Colonic mucosa (tissue), 4 donors: ENCODE results near the gene SSC4D. TPM values are rescaled to one million over a fixed set of nuclear protein-coding genes. Genes with fewer than 3 reads are reported as not detected.
A peak's percentile ranks its signal among the peaks of the same experiment; 100 is the strongest.

ENCODE experiments used
- DNase-seq: peaks from one replicate; pipeline ENCODE4 v3.0.0-alpha.2; 2020
- H3K27ac ChIP-seq: fragments of 200-600 bp; one replicate; pipeline ENCODE4 v1.8.0; 2021
- H3K27me3 ChIP-seq: fragments of 200-600 bp; one replicate; pipeline ENCODE4 v1.8.0; 2021
- H3K36me3 ChIP-seq: fragments of 200-600 bp; one replicate; pipeline ENCODE4 v1.8.0; 2021
- H3K4me1 ChIP-seq: fragments of 200-600 bp; one replicate; pipeline ENCODE4 v1.8.0; 2021; ENCODE audit warnings: mild to moderate bottlenecking
- H3K4me3 ChIP-seq: fragments of 200-600 bp; one replicate; pipeline ENCODE4 v1.8.0; 2021
- H3K9ac ChIP-seq, 2 donors: one replicate each; pipeline ENCODE4 v1.7.0; 2013; ENCODE audit warnings: control low read depth in 2 of 2, low read depth in 2 of 2, low read length in 2 of 2
- H3K9me3 ChIP-seq: fragments of 200-600 bp; one replicate; pipeline ENCODE4 v1.8.0; 2021
- CTCF ChIP-seq: fragments of 200-600 bp; IDR thresholded peaks from one replicate; pipeline ENCODE4 v1.8.0; 2022; ENCODE audit warnings: antibody characterized with exemption, mild to moderate bottlenecking
- intact Hi-C: fragments of 100-400 bp; cut with DNase I; formaldehyde crosslinking; loops from one replicate; pipeline ENCODE4 v1.14.1; 2022
- total RNA-seq, 2 donors: library from RNA; stranded (reverse); fragmentation: NEBNext Ultra II Directional in 1 of 2; extraction: Animal tissue kit (Norgen Biotek cat#: 25700) in 1 of 2; gene quantifications; one replicate each; pipeline ENCODE4 v1.2.1, GENCODE V29; 2021
- donor health status: healthy.
- donor health status: DM: no; HTN: no; CAD: no.
- donor health status: DM: no; HTN: no; CAD: no.

Gene SSC4D
- total RNA-seq, 2 donors from 2014 or later = 0.42 to 0.45 TPM

- H3K9ac ChIP-seq = peak overlapping the region; percentile 61 to 76
- intact Hi-C loops = no loop called here
- H3K27ac ChIP-seq = peak overlapping the region; percentile 89
- no peaks in the 10 kb centered on the region for H3K4me1 ChIP-seq
- H3K9me3 ChIP-seq = no peaks in the 10 kb centered on the region
- TF ChIP-seq CTCF = no peak
- H3K27me3 ChIP-seq = no peaks in the 10 kb centered on the region
- H3K4me3 ChIP-seq = no peak overlapping the region
- no peak for DNase-seq
- H3K36me3 ChIP-seq = no peaks in the 10 kb centered on the region
These were observed 28.9 kb downstream of the SSC4D start for GRCh38 chr7:76380623-76380966.

- no peaks in the 10 kb centered on the region for H3K4me1 ChIP-seq
- DNase-seq = no peak
These were observed 32.1 kb downstream of the SSC4D start for GRCh38 chr7:76377186-76377918.

GRCh38 chr7:76375251-76375650 lies 34.2 kb downstream of the SSC4D start:
- no peak overlapping the region for H3K9ac ChIP-seq
- intact Hi-C loops = no loop called here
- no peaks in the 10 kb centered on the region for H3K27me3 ChIP-seq
- TF ChIP-seq CTCF = no peak
- DNase-seq = no peak
- H3K4me1 ChIP-seq = no peaks in the 10 kb centered on the region
- H3K27ac ChIP-seq = no peak overlapping the region
- H3K36me3 ChIP-seq = no peaks in the 10 kb centered on the region
- no peak overlapping the region for H3K4me3 ChIP-seq
- H3K9me3 ChIP-seq = no peaks in the 10 kb centered on the region

More at GRCh38 chr7:76377186-76377918, 32.1 kb downstream of the SSC4D start:
- TF ChIP-seq CTCF = no peak
- Histone ChIP-seq H3K4me3 (no peak overlapping the region), H3K9ac (no peak overlapping the region), H3K27ac (no peak overlapping the region), H3K27me3 (no peaks in the 10 kb centered on the region), H3K36me3 (no peaks in the 10 kb centered on the region), H3K9me3 (no peaks in the 10 kb centered on the region)
- intact Hi-C loops = no loop called here

- intact Hi-C loops = no loop called here
- Histone ChIP-seq H3K4me3 (no peak overlapping the region), H3K4me1 (no peaks in the 10 kb centered on the region), H3K27ac (no peak overlapping the region), H3K27me3 (no peaks in the 10 kb centered on the region), H3K36me3 (no peaks in the 10 kb centered on the region), H3K9me3 (no peaks in the 10 kb centered on the region), H3K9ac (no peak overlapping the region)
- DNase-seq = no peak
- TF ChIP-seq CTCF = no peak
These were observed 36.3 kb downstream of the SSC4D start for GRCh38 chr7:76372984-76373833.

- no peak for TF ChIP-seq CTCF
- H3K4me3 ChIP-seq = no peak overlapping the region
- H3K4me1 ChIP-seq = no peaks in the 10 kb centered on the region
- DNase-seq = no peak
- H3K27ac ChIP-seq = no peak overlapping the region
- H3K27me3 ChIP-seq = no peaks in the 10 kb centered on the region
- no peak overlapping the region for H3K9ac ChIP-seq
- H3K9me3 ChIP-seq = no peaks in the 10 kb centered on the region
- no peaks in the 10 kb centered on the region for H3K36me3 ChIP-seq
- intact Hi-C loops = no loop called here
These were observed 38.1 kb downstream of the SSC4D start for GRCh38 chr7:76371396-76371795.
